Activated CD8-positive, alpha-beta memory T cell treated with anti-CD3 and anti-CD28 coated beads for 24 hours (primary cell): Measurements from ENCODE around the gene RBM5.
A peak's percentile ranks its signal among the peaks of the same experiment; 100 is the strongest.
"Not testable (repeated sequence)": the region's sequence is repeated elsewhere in the genome, so short reads cannot be mapped to it uniquely, and the experiment has no call there.

Experiments used
- DNase-seq: peaks from one replicate; pipeline ENCODE4 v3.0.0-alpha.2; 2020

The RBM5 gene

DNA sequence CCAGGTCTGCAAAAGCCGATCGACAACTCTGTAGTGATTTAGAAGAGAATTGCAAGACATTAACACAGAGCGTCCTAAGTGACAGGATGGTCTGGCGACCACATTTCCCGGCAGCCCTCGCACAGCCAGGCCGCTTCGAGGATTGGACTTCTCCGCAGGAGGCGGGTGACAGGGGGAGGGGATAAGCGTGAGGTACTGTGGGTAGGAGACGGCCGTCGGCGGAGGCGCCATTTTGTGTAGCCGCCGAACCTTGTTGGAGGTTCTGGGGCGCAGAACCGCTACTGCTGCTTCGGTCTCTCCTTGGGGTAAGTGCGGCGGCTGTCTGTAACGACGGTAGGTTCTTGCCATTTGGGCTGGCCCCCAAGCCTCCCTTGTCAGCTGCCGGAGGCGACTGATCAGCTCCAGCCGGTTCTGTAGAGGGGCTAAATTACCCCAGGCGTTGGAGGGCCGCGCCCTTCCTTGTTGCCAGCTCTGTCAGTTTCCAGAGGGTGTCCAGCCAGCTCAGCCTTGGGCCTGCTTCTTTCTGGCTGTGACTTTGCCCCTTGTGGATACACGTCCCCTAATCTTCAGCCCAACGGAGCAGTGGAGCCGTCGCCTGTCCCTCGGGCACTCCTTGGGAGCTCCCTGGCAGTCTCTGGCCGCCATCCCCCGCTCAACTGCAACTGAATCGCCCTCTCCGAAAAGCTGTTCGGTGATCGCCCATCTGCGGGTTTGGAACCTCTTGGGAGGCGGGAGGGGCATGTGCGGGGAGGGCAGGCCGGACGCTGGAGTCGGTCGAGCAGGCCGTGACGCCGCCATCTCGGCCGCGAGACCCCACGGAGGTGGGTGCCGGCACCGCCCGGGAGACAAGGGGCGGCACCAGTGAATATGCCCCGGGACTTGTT is at the start of gene RBM5:
TSS of gene RBM5 (plus strand) at position 195 of the 884 bp plus-strand sequence. CDS start 1,516 bp downstream, outside the sequence.
- peak; percentile 92 for DNase-seq

- DNase-seq = no peak
Observed at GRCh38 chr3:50044976-50045375, 43.7 kb upstream of the RBM5 start.

- no peak for DNase-seq
Observed at GRCh38 chr3:50047426-50047825, 41.3 kb upstream of the RBM5 start.

GRCh38 chr3:50050361-50050760 is 38.4 kb upstream of the RBM5 start:
- no peak for DNase-seq

DNA sequence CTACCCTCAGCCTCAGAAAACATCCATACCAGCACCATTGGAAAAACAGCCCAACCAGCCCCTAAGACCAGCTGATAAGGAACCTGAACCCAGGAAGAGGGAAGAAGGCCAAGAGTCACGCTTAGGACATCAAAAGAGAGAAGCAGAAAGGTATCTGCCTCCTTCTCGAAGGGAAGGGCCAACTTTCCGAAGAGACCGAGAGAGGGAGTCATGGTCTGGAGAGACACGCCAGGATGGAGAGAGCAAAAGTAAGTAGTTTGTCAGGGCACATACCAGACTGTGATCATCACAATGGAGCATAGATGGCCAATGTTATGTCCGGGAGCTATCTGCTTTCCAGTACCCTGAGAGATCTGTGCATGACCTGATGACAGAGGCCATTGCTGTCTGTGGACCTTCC is 31.0 kb upstream of the RBM5 start:
- no peak for DNase-seq

DNA sequence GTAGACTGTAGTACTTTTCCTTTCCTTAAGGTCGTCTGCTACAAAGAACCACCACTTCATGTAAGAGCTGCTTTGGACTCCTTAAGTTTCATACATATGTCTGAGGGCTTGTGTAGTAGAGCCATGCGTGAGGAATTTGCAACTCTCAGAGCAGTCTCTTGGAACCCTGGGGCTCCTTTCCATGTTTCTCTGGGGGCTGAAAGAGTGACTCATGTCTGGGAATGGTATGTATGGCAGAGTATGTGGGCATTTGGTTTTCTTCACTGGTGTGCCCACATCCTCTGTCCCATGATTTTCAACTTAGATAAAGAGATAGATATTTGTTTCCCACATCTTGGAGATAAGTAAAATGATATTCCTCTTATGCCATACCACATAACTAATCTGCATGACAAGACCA is 20.6 kb upstream of the RBM5 start:
- DNase-seq = no peak

GRCh38 chr3:50078091-50078490 is 10.6 kb upstream of the RBM5 start:
- no peak for DNase-seq

GRCh38 chr3:50078622-50079021 is 10.1 kb upstream of the RBM5 start:
- no peak for DNase-seq

- not testable (repeated sequence) for DNase-seq
Observed at GRCh38 chr3:50084951-50085350, 3.8 kb upstream of the RBM5 start.

DNA sequence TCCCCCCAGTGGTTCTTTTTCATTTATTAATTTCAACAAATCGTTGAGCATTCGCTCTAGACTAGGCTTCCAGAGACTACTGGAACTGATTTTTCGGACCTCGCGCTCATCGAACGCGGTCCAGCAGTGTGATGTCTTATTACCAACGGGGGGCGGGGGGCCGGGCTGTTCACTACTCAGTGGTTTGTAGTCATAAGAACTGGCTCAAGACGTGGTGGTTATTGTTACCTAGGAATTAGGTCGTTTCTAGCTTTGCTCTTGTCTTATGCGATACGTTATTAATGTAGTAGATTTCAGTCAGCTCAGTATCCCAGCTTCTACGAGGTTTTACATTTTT is 858 bp downstream of the RBM5 start:
- no peak for DNase-seq

DNA sequence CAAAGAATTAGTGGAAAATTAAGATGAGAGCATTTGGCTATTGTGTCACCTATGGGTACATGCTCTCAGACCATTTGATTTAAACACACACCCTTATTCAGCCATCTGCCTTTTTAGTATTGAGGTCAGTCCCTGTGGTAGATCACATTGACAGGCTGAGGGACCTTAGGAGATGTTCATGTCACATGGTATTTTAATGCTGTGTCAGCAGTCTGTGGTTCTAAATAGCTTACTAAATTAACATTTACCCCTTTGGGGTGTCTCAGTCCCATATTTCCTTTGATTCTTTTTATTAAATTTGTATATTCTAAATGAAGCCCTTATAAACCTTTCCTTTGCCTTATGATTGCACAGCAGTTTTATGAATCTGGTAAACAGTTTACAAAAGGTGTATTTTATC is 2.3 kb downstream of the RBM5 start:
- DNase-seq = no peak

DNA sequence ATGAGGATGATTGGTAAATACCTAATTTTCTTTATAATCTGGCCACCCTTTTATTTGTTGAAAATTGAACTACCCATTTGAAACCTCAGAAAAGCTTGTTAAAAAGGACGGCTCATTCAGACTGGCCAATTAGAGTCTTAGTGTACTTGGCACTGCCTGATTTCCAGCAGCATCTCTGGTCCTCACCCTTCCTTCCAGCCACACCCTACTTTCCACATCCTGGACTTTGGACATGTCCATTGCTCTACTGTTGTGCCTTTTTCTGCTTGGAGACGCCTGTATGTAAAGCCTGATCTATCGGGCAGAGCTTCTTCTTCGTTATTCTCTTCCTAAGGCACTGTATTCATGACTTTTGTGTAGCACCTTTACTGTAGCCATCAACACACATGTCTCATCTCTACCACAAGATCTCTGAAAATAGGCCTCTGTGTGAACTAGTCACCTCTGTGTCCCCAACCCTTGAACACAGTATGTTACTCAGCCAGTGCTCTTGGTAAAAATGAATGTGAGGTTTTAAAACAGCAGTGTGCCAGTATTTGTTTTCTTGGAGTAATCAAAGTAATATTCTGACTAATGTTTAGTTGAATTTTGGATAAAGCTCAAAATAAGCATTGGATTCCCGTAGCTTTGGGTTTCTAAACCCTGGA is 6.8 kb downstream of the RBM5 start:
- DNase-seq = no peak

- no peak for DNase-seq
Observed at GRCh38 chr3:50100386-50100785, 11.7 kb downstream of the RBM5 start.

GRCh38 chr3:50100956-50101845 is 12.5 kb downstream of the RBM5 start:
- no peak for DNase-seq

DNA sequence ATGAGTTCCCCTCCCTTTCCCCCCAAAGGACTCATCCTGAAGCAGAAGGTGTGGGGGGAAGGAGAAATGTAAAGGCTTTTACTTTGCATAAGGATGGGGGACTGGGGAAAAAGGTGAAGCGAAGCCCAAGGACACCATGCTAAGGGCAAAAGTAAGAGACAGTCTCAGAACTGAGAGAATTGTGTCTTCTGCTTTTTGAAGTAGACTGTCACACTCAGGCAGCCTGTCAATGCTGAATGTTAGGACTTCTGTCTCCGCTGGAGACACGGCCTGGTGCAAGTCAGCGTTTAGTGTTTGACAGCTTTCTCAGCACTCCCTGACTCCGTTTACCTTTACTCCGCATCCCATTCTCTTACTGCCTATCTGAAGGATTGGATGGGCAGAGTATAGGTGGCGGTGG is 13.8 kb downstream of the RBM5 start:
- DNase-seq = no peak

DNA sequence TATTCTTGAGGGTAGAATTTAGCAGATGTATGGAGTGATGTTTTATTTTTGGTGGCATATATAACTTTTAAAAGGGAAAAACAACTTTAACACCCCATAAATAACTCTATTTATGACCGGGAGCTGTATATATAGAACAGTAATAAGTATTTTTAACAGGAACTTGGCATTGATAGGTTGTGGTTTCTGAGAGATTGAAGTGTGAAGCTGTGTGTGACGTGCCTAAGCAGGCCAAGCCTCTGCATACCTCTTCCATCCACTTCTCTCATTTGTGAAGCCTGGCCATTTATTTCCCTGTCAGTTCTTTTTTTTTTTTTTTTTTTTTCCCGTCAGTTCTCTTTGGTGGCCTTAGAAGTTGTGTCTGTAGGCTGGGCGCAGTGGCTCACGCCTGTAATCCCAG is 23.0 kb downstream of the RBM5 start:
- DNase-seq = no peak

DNA sequence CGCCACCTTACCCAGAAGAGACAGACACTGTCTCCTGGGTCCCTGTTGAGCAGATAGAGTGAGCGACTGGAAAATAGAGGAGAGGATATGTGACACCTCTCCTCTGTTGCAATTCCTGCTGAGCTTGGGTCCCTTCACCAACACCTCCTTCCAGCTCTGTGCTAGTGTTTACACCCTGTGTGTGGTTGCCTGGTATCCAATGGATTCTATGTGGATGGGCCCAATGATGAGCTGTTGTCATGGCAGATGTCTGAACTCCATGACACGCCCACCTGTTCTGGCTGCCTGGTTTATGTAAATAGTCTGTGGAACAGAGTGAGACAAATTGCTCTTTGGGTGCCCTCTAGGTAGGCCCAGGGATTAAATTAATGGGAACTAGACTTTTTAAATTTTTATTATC is 23.7 kb downstream of the RBM5 start:
- DNase-seq = no peak

DNA sequence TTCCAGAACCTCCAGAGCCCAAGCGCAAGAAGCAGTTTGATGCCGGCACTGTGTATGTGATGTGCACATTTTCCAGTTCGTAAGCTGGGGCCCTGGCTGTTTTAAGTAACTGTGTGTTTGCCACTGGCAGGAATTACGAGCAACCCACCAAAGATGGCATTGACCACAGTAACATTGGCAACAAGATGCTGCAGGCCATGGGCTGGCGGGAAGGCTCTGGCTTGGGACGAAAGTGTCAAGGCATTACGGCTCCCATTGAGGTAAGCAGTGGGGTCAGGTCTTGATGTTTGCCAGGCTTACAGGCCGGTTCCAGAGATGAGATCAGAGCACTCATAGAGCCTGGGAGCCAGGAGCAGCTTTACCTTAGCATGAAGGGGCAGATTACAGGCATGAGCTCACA is 28.4 kb downstream of the RBM5 start:
- no peak for DNase-seq

DNA sequence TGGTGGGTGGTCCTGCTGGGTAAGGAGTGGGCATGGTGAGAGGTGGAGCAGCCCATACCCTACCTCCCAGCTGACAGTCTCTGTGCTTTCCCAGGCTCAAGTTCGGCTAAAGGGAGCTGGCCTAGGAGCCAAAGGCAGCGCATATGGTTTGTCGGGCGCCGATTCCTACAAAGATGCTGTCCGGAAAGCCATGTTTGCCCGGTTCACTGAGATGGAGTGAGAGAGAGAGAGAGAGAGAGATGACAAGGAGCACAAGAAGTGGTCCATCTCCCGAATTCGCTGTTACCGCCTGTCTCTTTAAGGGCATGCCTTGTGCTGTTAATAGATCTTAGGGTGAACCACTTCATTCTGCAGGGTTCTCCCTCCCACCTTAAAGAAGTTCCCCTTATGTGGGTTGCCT is 29.5 kb downstream of the RBM5 start:
- DNase-seq = no peak

- DNase-seq = no peak
Observed at GRCh38 chr3:50119786-50120185, 31.1 kb downstream of the RBM5 start.

DNA sequence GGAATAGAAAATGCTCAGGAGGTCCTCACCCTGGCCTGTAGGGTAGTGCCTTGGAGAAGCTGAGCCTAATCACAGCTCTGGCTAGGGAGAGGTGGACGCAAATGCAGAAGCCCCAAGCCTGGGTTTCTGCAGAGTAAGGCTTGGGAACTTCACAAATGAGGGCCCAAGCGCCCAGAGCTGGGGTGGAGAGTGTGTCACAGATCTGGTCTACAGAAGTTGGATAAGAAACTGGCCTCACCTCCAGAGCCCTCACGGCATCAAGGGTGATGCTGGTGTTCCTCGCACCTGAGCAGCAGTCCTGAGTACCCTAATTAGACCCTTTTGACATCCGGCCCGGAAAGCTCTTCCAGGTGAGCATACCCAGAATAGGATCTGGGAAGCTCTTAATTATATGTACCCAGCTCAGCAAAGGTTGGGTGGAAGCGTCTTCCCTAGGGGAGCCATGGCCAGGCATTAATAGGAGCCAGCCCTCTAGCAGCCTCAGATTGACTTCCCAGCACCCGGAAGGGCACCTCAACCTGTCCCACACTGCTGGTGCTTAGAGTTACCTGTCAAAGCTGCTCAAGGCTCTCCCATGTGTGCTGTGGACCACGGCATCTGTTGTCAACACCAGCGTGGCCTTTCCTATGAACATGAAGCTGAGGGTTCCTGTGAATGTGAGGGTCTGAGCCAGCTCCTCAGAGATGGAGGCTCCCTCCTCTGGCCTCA is 31.8 kb downstream of the RBM5 start:
- DNase-seq = no peak

GRCh38 chr3:50121072-50122032 is 32.6 kb downstream of the RBM5 start:
- peak; percentile 87 for DNase-seq
